HG03439 (cell line): ENCODE results near the gene ATG12.
"Not testable (repeated sequence)": the region's sequence is repeated elsewhere in the genome, so short reads cannot be mapped to it uniquely, and the experiment has no call there.

ENCODE experiments used
- ATAC-seq: cut with Tn5 transposase; IDR thresholded peaks from one replicate; pipeline ENCODE4 v1.9.1; 2021; ENCODE audit warnings: mild to moderate bottlenecking, moderate library complexity; ENCODE audit not compliant: unreplicated experiment

Gene ATG12

GRCh38 chr5:115843444-115844130 lies 2.2 kb upstream of the ATG12 start:
- ATAC-seq: no peak

GRCh38 chr5:115842952-115843351 lies 1.6 kb upstream of the ATG12 start:
- ATAC-seq: no peak

GRCh38 chr5:115842089-115842935 lies 947 bp upstream of the ATG12 start:
- ATAC-seq: peak; percentile 42

- no peak for ATAC-seq
These were observed 492 bp downstream of the ATG12 start for GRCh38 chr5:115840873-115841272.

GRCh38 chr5:115838885-115839518 lies 2.4 kb downstream of the ATG12 start:
- ATAC-seq: no peak

- no peak for ATAC-seq
These were observed 5.9 kb downstream of the ATG12 start for GRCh38 chr5:115835481-115835880.

GRCh38 chr5:115831163-115831768 lies 10.1 kb downstream of the ATG12 start:
- ATAC-seq: peak; percentile 82

GRCh38 chr5:115829913-115830312 lies 11.5 kb downstream of the ATG12 start:
- ATAC-seq: no peak

- no peak for ATAC-seq
These were observed 15.4 kb downstream of the ATG12 start for GRCh38 chr5:115825948-115826347.

- ATAC-seq: not testable (repeated sequence)
These were observed 16.4 kb downstream of the ATG12 start for GRCh38 chr5:115824983-115825382.

GRCh38 chr5:115820846-115821245 lies 20.5 kb downstream of the ATG12 start:
- ATAC-seq: no peak

GRCh38 chr5:115818821-115819220 lies 22.5 kb downstream of the ATG12 start:
- no peak for ATAC-seq

- no peak for ATAC-seq
These were observed 24.0 kb downstream of the ATG12 start for GRCh38 chr5:115817386-115817785.

GRCh38 chr5:115816226-115817081 lies 24.9 kb downstream of the ATG12 start, which contains the start of gene CDO1:
TSS of gene CDO1 (minus strand) at chr5:115816659. CDS start at chr5:115816397, 262 bp downstream.
- no peak for ATAC-seq

- ATAC-seq: no peak
These were observed 25.6 kb downstream of the ATG12 start for GRCh38 chr5:115815693-115816225.

- ATAC-seq: no peak
These were observed 26.2 kb downstream of the ATG12 start for GRCh38 chr5:115815006-115815692.

- ATAC-seq: no peak
These were observed 27.6 kb downstream of the ATG12 start for GRCh38 chr5:115813719-115814118.

- no peak for ATAC-seq
These were observed 29.0 kb downstream of the ATG12 start for GRCh38 chr5:115812372-115812771.

- no peak for ATAC-seq
These were observed 30.0 kb downstream of the ATG12 start for GRCh38 chr5:115811406-115811805.
